ENCODE results near the gene BCKDHB.

BCKDHB gene

GRCh38 chr6:80126657-80127345 lies 20.3 kb downstream of the BCKDHB start:
- no peaks in the 10 kb centered on the region for H3K27me3 ChIP-seq (ENCODE audit: control insufficient read depth, insufficient read depth, low read length)
- no peak overlapping the region for H3K4me3 ChIP-seq (ENCODE audit: low read length)
- H3K27ac ChIP-seq (ENCODE audit: low read depth, low read length): no peak overlapping the region
- peaks cover 4% of the 10 kb centered on the region for H3K4me1 ChIP-seq (ENCODE audit: control insufficient read depth, insufficient read depth, low read length)
- H3K36me3 ChIP-seq (ENCODE audit: control insufficient read depth, insufficient read depth, low read length): peaks cover 2% of the 10 kb centered on the region
- no peak overlapping the region for H3K9ac ChIP-seq (ENCODE audit: low read length)

GRCh38 chr6:80129485-80129884 lies 23.0 kb downstream of the BCKDHB start:
- H3K4me1 ChIP-seq (ENCODE audit: control insufficient read depth, insufficient read depth, low read length): peaks cover 7% of the 10 kb centered on the region
- no peaks in the 10 kb centered on the region for H3K27me3 ChIP-seq (ENCODE audit: control insufficient read depth, insufficient read depth, low read length)
- H3K4me3 ChIP-seq (ENCODE audit: low read length): no peak overlapping the region
- H3K9ac ChIP-seq (ENCODE audit: low read length): no peak overlapping the region
- H3K36me3 ChIP-seq (ENCODE audit: control insufficient read depth, insufficient read depth, low read length): peaks cover 2% of the 10 kb centered on the region
- H3K27ac ChIP-seq (ENCODE audit: low read depth, low read length): no peak overlapping the region

GRCh38 chr6:80133020-80133419 lies 26.5 kb downstream of the BCKDHB start:
- Histone ChIP-seq H3K4me1 (ENCODE audit: control insufficient read depth, insufficient read depth, low read length) (peaks cover 7% of the 10 kb centered on the region), H3K4me3 (ENCODE audit: low read length) (no peak overlapping the region), H3K27me3 (ENCODE audit: control insufficient read depth, insufficient read depth, low read length) (no peaks in the 10 kb centered on the region), H3K27ac (ENCODE audit: low read depth, low read length) (no peak overlapping the region), H3K36me3 (ENCODE audit: control insufficient read depth, insufficient read depth, low read length) (peaks cover 2% of the 10 kb centered on the region), H3K9ac (ENCODE audit: low read length) (no peak overlapping the region)

- no peak overlapping the region for H3K4me3 ChIP-seq (ENCODE audit: low read length)
- no peak overlapping the region for H3K9ac ChIP-seq (ENCODE audit: low read length)
- peaks cover 4% of the 10 kb centered on the region for H3K4me1 ChIP-seq (ENCODE audit: control insufficient read depth, insufficient read depth, low read length)
- H3K27me3 ChIP-seq (ENCODE audit: control insufficient read depth, insufficient read depth, low read length): no peaks in the 10 kb centered on the region
- H3K36me3 ChIP-seq (ENCODE audit: control insufficient read depth, insufficient read depth, low read length): peaks cover 2% of the 10 kb centered on the region
- no peak overlapping the region for H3K27ac ChIP-seq (ENCODE audit: low read depth, low read length)
Measured at GRCh38 chr6:80134065-80134464, 27.6 kb downstream of the BCKDHB start.

- Histone ChIP-seq H3K27ac (ENCODE audit: low read depth, low read length) (no peak overlapping the region), H3K9ac (ENCODE audit: low read length) (no peak overlapping the region), H3K27me3 (ENCODE audit: control insufficient read depth, insufficient read depth, low read length) (no peaks in the 10 kb centered on the region), H3K4me1 (ENCODE audit: control insufficient read depth, insufficient read depth, low read length) (peaks cover 17% of the 10 kb centered on the region), H3K36me3 (ENCODE audit: control insufficient read depth, insufficient read depth, low read length) (no peaks in the 10 kb centered on the region), H3K4me3 (ENCODE audit: low read length) (no peak overlapping the region)
Measured at GRCh38 chr6:80142586-80142985, 36.1 kb downstream of the BCKDHB start.

- Histone ChIP-seq H3K9ac (ENCODE audit: low read length) (no peak overlapping the region), H3K4me3 (ENCODE audit: low read length) (no peak overlapping the region), H3K36me3 (ENCODE audit: control insufficient read depth, insufficient read depth, low read length) (no peaks in the 10 kb centered on the region), H3K27me3 (ENCODE audit: control insufficient read depth, insufficient read depth, low read length) (no peaks in the 10 kb centered on the region), H3K4me1 (ENCODE audit: control insufficient read depth, insufficient read depth, low read length) (peaks cover 17% of the 10 kb centered on the region), H3K27ac (ENCODE audit: low read depth, low read length) (no peak overlapping the region)
Measured at GRCh38 chr6:80143419-80143937, 37.0 kb downstream of the BCKDHB start.

GRCh38 chr6:80144753-80145315 lies 38.4 kb downstream of the BCKDHB start:
- H3K36me3 ChIP-seq (ENCODE audit: control insufficient read depth, insufficient read depth, low read length): no peaks in the 10 kb centered on the region
- H3K27me3 ChIP-seq (ENCODE audit: control insufficient read depth, insufficient read depth, low read length): no peaks in the 10 kb centered on the region
- H3K27ac ChIP-seq (ENCODE audit: low read depth, low read length): no peak overlapping the region
- no peak overlapping the region for H3K4me3 ChIP-seq (ENCODE audit: low read length)
- peaks cover 17% of the 10 kb centered on the region for H3K4me1 ChIP-seq (ENCODE audit: control insufficient read depth, insufficient read depth, low read length)
- no peak overlapping the region for H3K9ac ChIP-seq (ENCODE audit: low read length)

- H3K27me3 ChIP-seq (ENCODE audit: control insufficient read depth, insufficient read depth, low read length): no peaks in the 10 kb centered on the region
- H3K36me3 ChIP-seq (ENCODE audit: control insufficient read depth, insufficient read depth, low read length): no peaks in the 10 kb centered on the region
- no peak overlapping the region for H3K4me3 ChIP-seq (ENCODE audit: low read length)
- H3K9ac ChIP-seq (ENCODE audit: low read length): no peak overlapping the region
- H3K27ac ChIP-seq (ENCODE audit: low read depth, low read length): no peak overlapping the region
- H3K4me1 ChIP-seq (ENCODE audit: control insufficient read depth, insufficient read depth, low read length): peaks cover 17% of the 10 kb centered on the region
Measured at GRCh38 chr6:80145509-80145908, 39.0 kb downstream of the BCKDHB start.

GRCh38 chr6:80145921-80146320 lies 39.5 kb downstream of the BCKDHB start:
- H3K27me3 ChIP-seq (ENCODE audit: control insufficient read depth, insufficient read depth, low read length): no peaks in the 10 kb centered on the region
- no peak overlapping the region for H3K9ac ChIP-seq (ENCODE audit: low read length)

GRCh38 chr6:80148220-80148619 lies 41.7 kb downstream of the BCKDHB start:
- Histone ChIP-seq H3K4me1 (ENCODE audit: control insufficient read depth, insufficient read depth, low read length) (peaks cover 13% of the 10 kb centered on the region), H3K36me3 (ENCODE audit: control insufficient read depth, insufficient read depth, low read length) (no peaks in the 10 kb centered on the region), H3K27ac (ENCODE audit: low read depth, low read length) (no peak overlapping the region), H3K4me3 (ENCODE audit: low read length) (no peak overlapping the region), H3K9ac (ENCODE audit: low read length) (no peak overlapping the region), H3K27me3 (ENCODE audit: control insufficient read depth, insufficient read depth, low read length) (no peaks in the 10 kb centered on the region)

More at GRCh38 chr6:80145921-80146320, 39.5 kb downstream of the BCKDHB start:
- H3K27ac ChIP-seq (ENCODE audit: low read depth, low read length): no peak overlapping the region
- no peaks in the 10 kb centered on the region for H3K36me3 ChIP-seq (ENCODE audit: control insufficient read depth, insufficient read depth, low read length)
- H3K4me3 ChIP-seq (ENCODE audit: low read length): no peak overlapping the region
- peaks cover 17% of the 10 kb centered on the region for H3K4me1 ChIP-seq (ENCODE audit: control insufficient read depth, insufficient read depth, low read length)

- Histone ChIP-seq H3K36me3 (ENCODE audit: control insufficient read depth, insufficient read depth, low read length) (no peaks in the 10 kb centered on the region), H3K27ac (ENCODE audit: low read depth, low read length) (no peak overlapping the region), H3K9ac (ENCODE audit: low read length) (no peak overlapping the region), H3K27me3 (ENCODE audit: control insufficient read depth, insufficient read depth, low read length) (no peaks in the 10 kb centered on the region), H3K4me3 (ENCODE audit: low read length) (no peak overlapping the region), H3K4me1 (ENCODE audit: control insufficient read depth, insufficient read depth, low read length) (no peaks in the 10 kb centered on the region)
Measured at GRCh38 chr6:80151635-80152034, 45.2 kb downstream of the BCKDHB start.

- no peaks in the 10 kb centered on the region for H3K27me3 ChIP-seq (ENCODE audit: control insufficient read depth, insufficient read depth, low read length)
- H3K9ac ChIP-seq (ENCODE audit: low read length): no peak overlapping the region
- H3K4me3 ChIP-seq (ENCODE audit: low read length): no peak overlapping the region
- H3K27ac ChIP-seq (ENCODE audit: low read depth, low read length): no peak overlapping the region
- no peaks in the 10 kb centered on the region for H3K4me1 ChIP-seq (ENCODE audit: control insufficient read depth, insufficient read depth, low read length)
- no peaks in the 10 kb centered on the region for H3K36me3 ChIP-seq (ENCODE audit: control insufficient read depth, insufficient read depth, low read length)
Measured at GRCh38 chr6:80154160-80154559, 47.7 kb downstream of the BCKDHB start.

GRCh38 chr6:80156221-80156620 lies 49.8 kb downstream of the BCKDHB start:
- no peaks in the 10 kb centered on the region for H3K36me3 ChIP-seq (ENCODE audit: control insufficient read depth, insufficient read depth, low read length)

More at GRCh38 chr6:80156221-80156620, 49.8 kb downstream of the BCKDHB start:
- H3K27me3 ChIP-seq (ENCODE audit: control insufficient read depth, insufficient read depth, low read length): no peaks in the 10 kb centered on the region
- no peak overlapping the region for H3K4me3 ChIP-seq (ENCODE audit: low read length)
- H3K4me1 ChIP-seq (ENCODE audit: control insufficient read depth, insufficient read depth, low read length): no peaks in the 10 kb centered on the region
- no peak overlapping the region for H3K9ac ChIP-seq (ENCODE audit: low read length)
- no peak overlapping the region for H3K27ac ChIP-seq (ENCODE audit: low read depth, low read length)
